ENCODE results near the gene BEGAIN. TPM values are rescaled to one million over a fixed set of nuclear protein-coding genes. Genes with fewer than 3 reads are reported as not detected.

BEGAIN gene
- total RNA-seq, 1 experiment from 2014 or later = 0.54 TPM

- DNase-seq = no peak
- Mint-ChIP-seq H3K27ac (ENCODE audit: unreplicated experiment) (no peak overlapping the region), H3K36me3 (ENCODE audit: insufficient read depth, unreplicated experiment) (no peaks in the 10 kb centered on the region), H3K4me3 (ENCODE audit: unreplicated experiment) (no peak overlapping the region), H3K27me3 (ENCODE audit: insufficient read depth, unreplicated experiment) (peaks cover 19% of the 10 kb centered on the region), H3K9me3 (ENCODE audit: unreplicated experiment) (no peaks in the 10 kb centered on the region), H3K4me1 (ENCODE audit: low read depth, unreplicated experiment) (no peaks in the 10 kb centered on the region)
- Histone ChIP-seq H3K4me3 (ENCODE audit: low read depth, low read length) (no peak overlapping the region), H3K36me3 (ENCODE audit: control insufficient read depth, insufficient read depth, low read length) (no peaks in the 10 kb centered on the region), H3K27me3 (replicated peaks; ENCODE audit: control insufficient read depth, insufficient read depth, low read length) (peaks cover 1% of the 10 kb centered on the region; the same call in 1 of the 2 replicates), H3K9me3 (no peaks in the 10 kb centered on the region), H3K4me1 (no peaks in the 10 kb centered on the region)
- no peak for TF ChIP-seq CTCF (IDR thresholded peaks at IDR 0.05; ENCODE audit: insufficient read depth in 1 of 2, low read depth in 1 of 2, low read length in 1 of 2, severe bottlenecking in 1 of 2, unreplicated experiment in 1 of 2)
- no TSS peak for BruUV-seq (replicated peaks)
- POLR2A ChIA-PET = no interaction called here
- intact Hi-C loops (cut with micrococcal nuclease; ENCODE audit: unreplicated experiment) = no loop called here
- CTCF ChIA-PET = interaction anchor here (1.0 kb wide), 1 partner anchor 18 kb away, joined by 3 read pairs; no protein-coding TSS in a partner anchor
Measured at GRCh38 chr14:100628225-100628624, 41.0 kb upstream of the BEGAIN start.

- no peak for DNase-seq
- no peak overlapping the region for H3K4me3 ChIP-seq (ENCODE audit: low read depth, low read length)
- intact Hi-C loops (cut with micrococcal nuclease; ENCODE audit: unreplicated experiment) = no loop called here
- Mint-ChIP-seq H3K27ac (ENCODE audit: unreplicated experiment) (no peak overlapping the region), H3K4me1 (ENCODE audit: low read depth, unreplicated experiment) (no peaks in the 10 kb centered on the region), H3K9me3 (ENCODE audit: unreplicated experiment) (no peaks in the 10 kb centered on the region), H3K4me3 (ENCODE audit: unreplicated experiment) (no peak overlapping the region), H3K36me3 (ENCODE audit: insufficient read depth, unreplicated experiment) (no peaks in the 10 kb centered on the region), H3K27me3 (ENCODE audit: insufficient read depth, unreplicated experiment) (peaks cover 19% of the 10 kb centered on the region)
- ChIA-PET POLR2A (no interaction called here), CTCF (no interaction called here)
- BruUV-seq (replicated peaks) = no TSS peak
- H3K36me3 ChIP-seq (ENCODE audit: control insufficient read depth, insufficient read depth, low read length) = no peaks in the 10 kb centered on the region
- no peak for TF ChIP-seq CTCF (IDR thresholded peaks at IDR 0.05; ENCODE audit: insufficient read depth in 1 of 2, low read depth in 1 of 2, low read length in 1 of 2, severe bottlenecking in 1 of 2, unreplicated experiment in 1 of 2)
- peaks cover 1% of the 10 kb centered on the region; the same call in 1 of the 2 replicates for H3K27me3 ChIP-seq (replicated peaks; ENCODE audit: control insufficient read depth, insufficient read depth, low read length)
- H3K4me1 ChIP-seq = no peaks in the 10 kb centered on the region
- H3K9me3 ChIP-seq = no peaks in the 10 kb centered on the region
Measured at GRCh38 chr14:100626614-100627013, 39.4 kb upstream of the BEGAIN start.

- Mint-ChIP-seq H3K4me1 (ENCODE audit: low read depth, unreplicated experiment) (no peaks in the 10 kb centered on the region), H3K9me3 (ENCODE audit: unreplicated experiment) (no peaks in the 10 kb centered on the region), H3K36me3 (ENCODE audit: insufficient read depth, unreplicated experiment) (no peaks in the 10 kb centered on the region), H3K4me3 (ENCODE audit: unreplicated experiment) (no peak overlapping the region), H3K27me3 (ENCODE audit: insufficient read depth, unreplicated experiment) (peaks cover 22% of the 10 kb centered on the region), H3K27ac (ENCODE audit: unreplicated experiment) (no peak overlapping the region)
- peaks cover 1% of the 10 kb centered on the region; the same call in 1 of the 2 replicates for H3K27me3 ChIP-seq (replicated peaks; ENCODE audit: control insufficient read depth, insufficient read depth, low read length)
- CTCF ChIA-PET = no interaction called here
- no peaks in the 10 kb centered on the region for H3K9me3 ChIP-seq
- no TSS peak for BruUV-seq (replicated peaks)
- intact Hi-C loops (cut with micrococcal nuclease; ENCODE audit: unreplicated experiment) = no loop called here
- no peaks in the 10 kb centered on the region for H3K36me3 ChIP-seq (ENCODE audit: control insufficient read depth, insufficient read depth, low read length)
- no peak for TF ChIP-seq CTCF (IDR thresholded peaks at IDR 0.05; ENCODE audit: insufficient read depth in 1 of 2, low read depth in 1 of 2, low read length in 1 of 2, severe bottlenecking in 1 of 2, unreplicated experiment in 1 of 2)
- no peak for DNase-seq
- no peak overlapping the region for H3K4me3 ChIP-seq (ENCODE audit: low read depth, low read length)
- POLR2A ChIA-PET = no interaction called here
- no peaks in the 10 kb centered on the region for H3K4me1 ChIP-seq
Measured at GRCh38 chr14:100623961-100624360, 36.7 kb upstream of the BEGAIN start.
